Activated CD8-positive, alpha-beta memory T cell treated with anti-CD3 and anti-CD28 coated beads for 48 hours (primary cell): Measurements from ENCODE around the gene ARHGEF4.
"Not testable (repeated sequence)": the region's sequence is repeated elsewhere in the genome, so short reads cannot be mapped to it uniquely, and the experiment has no call there.

Experiments
- DNase-seq, 3 experiments: peaks; one replicate each; pipeline ENCODE4 v3.0.0-alpha.2; 2020; ENCODE audit warnings: low read depth in 2 of 3, low spot score in 2 of 3

ARHGEF4 gene

DNA sequence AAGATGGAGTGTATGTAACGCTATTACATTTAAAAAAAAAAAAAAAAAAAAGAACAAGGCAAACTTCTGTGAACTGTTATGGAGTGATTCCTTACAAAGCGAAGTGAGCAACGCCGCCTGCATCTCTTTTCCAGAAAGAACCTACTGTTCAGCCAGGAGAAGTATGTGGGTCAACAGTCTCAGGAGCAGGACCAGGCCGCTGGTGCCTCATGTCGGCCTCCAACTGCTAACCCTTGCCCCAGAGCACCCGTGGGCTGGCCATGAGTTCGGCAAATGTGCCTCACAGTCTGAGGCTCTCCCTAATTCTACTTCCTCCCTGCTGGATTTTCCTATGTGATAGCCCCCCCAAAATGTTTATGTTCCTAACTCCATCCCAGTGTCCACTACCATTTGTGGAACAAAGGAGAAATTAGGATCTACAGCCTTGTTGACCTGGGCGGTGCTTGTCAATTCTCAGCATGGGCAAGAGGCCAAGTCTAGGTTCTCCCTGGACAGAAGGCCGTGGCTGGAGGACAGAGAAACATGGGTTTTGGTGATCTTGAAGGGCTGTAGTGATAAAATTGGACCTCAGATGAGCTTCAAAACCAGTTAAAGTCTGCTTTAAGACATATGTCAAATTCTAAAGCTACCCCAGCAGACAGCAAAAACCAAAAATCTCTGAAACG, 240.6 kb downstream of the ARHGEF4 start:
- no peak for DNase-seq

DNA sequence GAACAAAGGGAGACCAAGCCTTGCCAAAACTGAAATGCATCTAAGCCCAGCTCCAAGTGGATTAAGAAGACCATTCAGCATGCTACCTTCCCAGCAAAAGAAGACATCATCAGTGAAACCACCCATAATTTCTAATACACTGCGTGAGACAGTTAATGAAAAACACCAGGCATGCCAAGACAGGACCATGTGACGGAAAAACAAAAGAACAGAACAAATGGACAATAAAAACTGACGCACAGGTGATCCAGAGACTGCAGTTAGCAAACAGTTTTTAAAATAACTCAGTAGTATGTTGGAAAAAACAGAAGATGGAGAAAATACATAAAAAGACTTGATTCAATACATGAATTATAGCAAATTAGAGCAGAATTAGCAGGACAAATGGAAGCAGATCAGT, 241.3 kb downstream of the ARHGEF4 start:
- no peak for DNase-seq

DNA sequence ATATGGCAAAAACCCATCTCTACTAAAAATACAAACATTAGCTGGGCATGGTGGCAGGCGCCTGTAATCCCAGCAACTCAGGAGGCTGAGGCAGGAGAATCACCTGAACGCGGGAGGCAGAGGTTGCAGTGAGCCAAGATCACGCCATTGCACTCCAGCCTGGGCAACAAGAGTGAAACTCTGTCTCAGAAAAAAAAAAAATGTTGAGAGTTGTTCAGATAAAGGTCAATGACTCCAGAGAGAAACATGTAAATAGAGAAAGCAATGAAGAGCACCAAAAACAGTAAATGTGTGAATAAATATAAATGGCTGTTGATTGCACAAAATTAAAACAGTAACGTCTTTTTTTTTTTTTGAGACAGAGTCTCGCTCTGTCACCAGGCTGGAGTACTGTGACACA, 243.2 kb downstream of the ARHGEF4 start:
- DNase-seq, result not testable (repeated sequence)

DNA sequence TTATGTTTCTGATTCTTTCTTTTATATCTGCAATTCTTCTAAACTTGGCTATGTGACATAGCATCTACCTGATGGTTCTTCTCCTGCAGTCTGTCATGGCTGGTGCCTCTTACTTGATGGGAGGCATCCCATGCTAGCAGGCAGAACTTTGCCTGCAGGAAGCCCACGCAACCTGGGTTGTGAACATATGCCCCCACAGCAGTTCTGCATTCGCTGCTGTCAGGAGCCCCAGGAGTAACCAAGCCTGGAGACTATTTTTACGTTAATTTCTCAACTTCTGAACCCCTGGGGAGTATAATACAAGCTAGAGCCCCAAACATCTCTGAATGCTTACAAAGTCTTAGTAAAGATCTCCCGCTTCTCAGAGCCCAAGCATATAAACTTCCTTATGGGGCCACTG, 244.5 kb downstream of the ARHGEF4 start:
- DNase-seq, result no peak

DNA sequence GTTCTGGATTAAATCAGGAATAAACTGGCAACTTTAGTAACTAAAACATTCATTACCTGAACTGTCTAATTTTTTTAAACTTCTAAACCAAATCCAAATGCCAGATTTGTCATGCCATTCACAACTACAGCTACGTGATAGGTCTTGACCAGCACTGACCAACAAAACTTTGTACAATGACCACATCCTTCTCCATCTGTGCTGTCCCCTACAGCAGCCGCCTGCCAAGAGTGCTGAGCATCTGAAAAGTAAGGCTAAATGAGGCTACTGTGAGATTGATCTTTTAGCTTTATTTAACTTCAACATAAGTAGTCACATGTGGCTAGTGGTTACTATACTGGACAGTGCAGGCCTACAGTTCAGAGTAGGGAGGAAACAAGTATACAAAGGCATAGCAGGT, 248.9 kb downstream of the ARHGEF4 start:
- DNase-seq, result no peak

DNA sequence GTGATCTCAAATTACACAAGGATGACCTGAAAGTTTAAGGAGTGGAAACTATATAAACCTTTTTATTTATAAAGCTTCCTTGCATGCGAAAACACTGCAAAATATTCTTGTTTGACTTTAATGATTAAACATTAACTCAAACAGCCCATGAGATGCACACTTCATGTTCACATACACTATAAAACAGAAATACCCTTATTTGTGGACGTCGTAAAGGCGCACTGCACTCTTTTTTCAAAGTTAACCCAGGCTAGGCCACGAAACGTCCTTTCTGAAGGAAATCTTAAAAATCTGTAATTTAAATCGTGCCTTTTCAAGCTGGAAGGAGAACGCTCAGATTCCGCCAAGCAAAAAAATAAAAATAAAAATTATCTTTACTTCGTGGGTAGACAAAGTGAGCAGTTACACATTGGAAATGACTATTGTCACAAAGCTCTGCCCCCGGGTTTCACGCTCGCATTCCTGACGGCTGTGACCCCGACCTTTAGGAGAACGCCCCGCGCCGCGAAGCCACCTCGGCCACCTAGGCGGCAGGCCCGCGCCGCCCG, 255.8 kb downstream of the ARHGEF4 start:
- no peak for DNase-seq

DNA sequence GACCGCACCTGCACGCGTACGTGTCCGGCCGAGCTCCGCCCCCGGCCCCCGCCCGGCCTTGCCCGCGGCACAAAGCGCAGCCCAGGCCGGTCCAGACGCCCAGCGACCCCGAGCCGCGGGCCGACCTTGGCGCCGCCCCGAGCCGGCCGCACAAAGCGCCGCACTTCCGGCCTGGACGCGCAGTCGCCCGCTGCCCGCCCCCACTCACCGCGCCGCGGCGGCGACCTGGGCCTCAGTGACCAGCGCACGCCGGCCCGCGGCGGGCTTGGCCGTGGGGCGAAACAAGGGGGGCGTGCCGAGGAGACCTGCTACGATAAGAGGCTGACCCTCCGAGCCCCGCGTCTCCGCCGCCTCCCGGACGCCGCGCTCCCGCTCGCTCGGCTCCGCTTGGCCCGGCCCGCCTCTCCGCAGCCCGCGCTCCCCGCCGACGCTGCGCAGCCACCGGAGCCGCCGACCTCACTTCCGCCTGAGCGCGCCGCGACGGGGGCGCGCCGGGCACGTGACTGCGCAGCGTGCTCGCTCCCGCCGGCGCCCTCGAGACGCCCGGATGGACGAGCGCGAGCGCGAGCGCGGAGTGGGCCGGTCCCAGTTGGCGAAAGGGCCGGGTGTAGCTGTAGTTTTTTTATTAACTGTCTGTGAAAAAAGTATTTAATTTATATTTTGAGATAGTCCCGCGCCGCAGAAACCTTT, 256.4 kb downstream of the ARHGEF4 start, which contains the start of gene FAM168B:
Gene FAM168B (minus strand): TSS at position 455 of the 690 bp plus-strand sequence. CDS start 10,814 bp downstream, outside the sequence.
- peak; percentile 65 to 81 (median 81) for DNase-seq

DNA sequence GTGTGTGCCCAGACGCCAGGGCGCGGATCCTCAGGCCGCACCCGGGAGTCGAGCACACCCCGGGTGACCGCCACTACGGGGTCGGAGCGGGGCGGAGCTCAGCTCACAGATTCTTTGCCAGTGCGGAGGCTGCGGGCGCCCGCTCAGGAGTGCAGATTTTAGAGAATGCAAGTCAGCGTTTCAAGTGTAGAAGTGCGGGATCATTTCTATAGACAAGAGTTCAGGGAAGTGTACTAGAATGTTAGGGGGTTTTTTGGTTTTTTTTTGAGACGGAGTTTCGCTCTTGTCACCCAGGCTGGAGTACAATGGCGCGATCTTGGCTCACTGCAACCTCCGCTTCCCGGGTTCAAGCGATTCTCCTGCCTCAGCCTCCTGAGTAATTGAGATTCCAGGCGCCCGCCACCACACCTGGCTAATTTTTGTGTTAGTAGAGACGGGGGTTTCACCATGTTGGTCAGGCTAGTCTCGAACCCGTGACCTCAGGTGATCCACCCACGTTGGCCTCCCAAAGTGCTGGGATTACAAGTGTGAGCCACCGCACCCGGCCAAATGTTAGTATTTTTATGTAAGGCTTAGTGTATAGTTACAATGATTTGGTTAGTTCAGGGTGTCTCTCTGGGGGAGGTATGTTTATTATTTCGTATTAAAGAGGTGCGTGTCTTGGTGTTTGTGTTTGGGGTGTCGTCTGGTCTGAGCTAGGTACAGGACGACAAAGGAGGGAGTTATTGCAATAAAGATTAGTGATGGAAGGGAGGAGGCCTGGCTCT, 257.2 kb downstream of the ARHGEF4 start:
- peak in 1 of 3 experiments; percentile 16 for DNase-seq

DNA sequence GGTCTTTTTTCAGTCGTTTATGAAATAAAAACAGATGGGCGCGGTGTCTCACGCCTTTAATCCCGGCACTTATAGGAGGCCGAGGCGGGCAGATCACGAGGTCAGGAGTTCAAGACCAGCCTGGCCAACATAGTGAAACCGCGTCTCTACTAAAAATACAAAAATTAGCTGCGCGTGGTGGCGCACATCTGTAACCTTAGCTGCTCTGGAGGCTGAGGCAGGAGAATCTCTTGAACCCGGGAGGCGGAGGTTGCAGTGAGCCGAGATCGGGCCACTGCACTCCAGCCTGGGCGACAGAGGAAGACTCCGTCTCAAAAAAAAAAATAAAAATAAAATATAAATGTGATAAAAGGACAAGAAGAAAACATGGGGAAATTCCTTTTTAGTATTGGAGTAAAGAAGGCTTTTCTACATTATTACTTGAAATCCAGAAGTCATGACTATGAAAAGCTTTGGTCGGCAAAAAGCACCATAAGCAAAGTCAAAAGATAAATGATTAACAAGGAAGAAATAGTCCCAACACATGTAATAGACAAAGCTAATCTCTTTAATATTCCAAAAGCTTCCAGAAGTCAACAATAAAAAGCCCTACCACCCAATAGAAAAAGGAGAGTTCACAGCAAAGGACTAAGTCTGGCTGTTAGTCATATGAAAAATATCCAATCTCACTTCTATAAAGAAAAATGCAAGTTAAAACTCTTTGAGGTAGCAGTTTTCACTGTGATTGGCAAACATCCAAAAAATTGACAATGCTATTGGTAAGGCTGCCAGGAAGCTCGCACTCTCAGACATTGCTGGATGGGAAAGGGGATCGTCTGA, 258.0 kb downstream of the ARHGEF4 start:
- DNase-seq, result no peak
